RWPE1 (cell line): ENCODE results near the gene VSIG1.

Experiments
- CTCF ChIA-PET: fragments of 350-600 bp; sonication (Branson Sonifier 250); formaldehyde crosslinking; extraction: SDS; loops from one replicate; lab custom pipeline; 2021; lab: Yijun Ruan, JAX
- POLR2A ChIA-PET: fragments of 400-600 bp; formaldehyde crosslinking; extraction: SDS; loops from one replicate; lab custom pipeline; 2020; ENCODE audit warnings: antibody characterized with exemption; ENCODE audit not compliant: low non-redundant PET; lab: Yijun Ruan, JAX
- DNase-seq: peaks from one replicate; pipeline ENCODE4 v3.0.0; 2012; ENCODE audit warnings: low spot score
- H3K27ac ChIP-seq: fragments of 450-650 bp; 2 replicates; pipeline ENCODE4 v1.5.1; 2017
- TF ChIP-seq, protein P1 (sequence below): fragments of 450-650 bp; conservative IDR thresholded peaks from 2 replicates; pipeline ENCODE4 v1.5.1; 2017; ENCODE audit warnings: low read depth, mild to moderate bottlenecking

VSIG1 gene

DNA sequence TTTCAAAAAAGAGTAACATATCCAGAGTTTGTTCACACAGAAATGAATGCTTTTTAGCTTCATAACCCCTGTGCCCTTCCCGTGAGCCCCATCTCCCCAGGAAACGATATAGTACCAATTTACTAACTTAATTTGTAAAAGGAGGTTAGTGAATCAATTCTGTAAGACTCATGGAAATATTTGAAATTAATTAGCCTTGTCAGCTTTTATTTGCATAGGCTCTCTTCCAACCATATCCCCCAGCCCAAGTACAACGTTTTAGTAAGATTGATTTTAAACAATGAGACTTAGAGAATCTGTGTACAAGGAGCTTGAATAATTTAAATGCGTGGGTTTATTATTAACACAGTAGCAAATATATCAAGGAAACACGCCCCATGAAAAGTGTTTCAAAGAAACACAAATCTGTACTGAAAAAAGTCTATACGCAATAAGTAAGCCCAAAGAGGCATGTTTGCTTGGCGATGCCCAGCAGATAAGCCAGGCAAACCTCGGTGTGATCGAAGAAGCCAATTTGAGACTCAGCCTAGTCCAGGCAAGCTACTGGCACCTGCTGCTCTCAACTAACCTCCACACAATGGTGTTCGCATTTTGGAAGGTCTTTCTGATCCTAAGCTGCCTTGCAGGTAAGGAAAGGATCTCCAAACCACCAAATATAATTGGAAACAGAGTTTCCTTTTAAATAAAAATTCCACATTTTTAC lies at the start of gene VSIG1:
Gene VSIG1, plus strand, starts transcription at position 512 of the 703 bp plus-strand sequence. Its CDS starts 66 bp downstream, at position 578.
- DNase-seq: no peak
- POLR2A ChIA-PET: no interaction called here
- no peak within 1 kb of the TSS for H3K27ac ChIP-seq
- TF ChIP-seq, protein P1, sequence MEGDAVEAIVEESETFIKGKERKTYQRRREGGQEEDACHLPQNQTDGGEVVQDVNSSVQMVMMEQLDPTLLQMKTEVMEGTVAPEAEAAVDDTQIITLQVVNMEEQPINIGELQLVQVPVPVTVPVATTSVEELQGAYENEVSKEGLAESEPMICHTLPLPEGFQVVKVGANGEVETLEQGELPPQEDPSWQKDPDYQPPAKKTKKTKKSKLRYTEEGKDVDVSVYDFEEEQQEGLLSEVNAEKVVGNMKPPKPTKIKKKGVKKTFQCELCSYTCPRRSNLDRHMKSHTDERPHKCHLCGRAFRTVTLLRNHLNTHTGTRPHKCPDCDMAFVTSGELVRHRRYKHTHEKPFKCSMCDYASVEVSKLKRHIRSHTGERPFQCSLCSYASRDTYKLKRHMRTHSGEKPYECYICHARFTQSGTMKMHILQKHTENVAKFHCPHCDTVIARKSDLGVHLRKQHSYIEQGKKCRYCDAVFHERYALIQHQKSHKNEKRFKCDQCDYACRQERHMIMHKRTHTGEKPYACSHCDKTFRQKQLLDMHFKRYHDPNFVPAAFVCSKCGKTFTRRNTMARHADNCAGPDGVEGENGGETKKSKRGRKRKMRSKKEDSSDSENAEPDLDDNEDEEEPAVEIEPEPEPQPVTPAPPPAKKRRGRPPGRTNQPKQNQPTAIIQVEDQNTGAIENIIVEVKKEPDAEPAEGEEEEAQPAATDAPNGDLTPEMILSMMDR: no peak
- CTCF ChIA-PET: no interaction called here

DNA sequence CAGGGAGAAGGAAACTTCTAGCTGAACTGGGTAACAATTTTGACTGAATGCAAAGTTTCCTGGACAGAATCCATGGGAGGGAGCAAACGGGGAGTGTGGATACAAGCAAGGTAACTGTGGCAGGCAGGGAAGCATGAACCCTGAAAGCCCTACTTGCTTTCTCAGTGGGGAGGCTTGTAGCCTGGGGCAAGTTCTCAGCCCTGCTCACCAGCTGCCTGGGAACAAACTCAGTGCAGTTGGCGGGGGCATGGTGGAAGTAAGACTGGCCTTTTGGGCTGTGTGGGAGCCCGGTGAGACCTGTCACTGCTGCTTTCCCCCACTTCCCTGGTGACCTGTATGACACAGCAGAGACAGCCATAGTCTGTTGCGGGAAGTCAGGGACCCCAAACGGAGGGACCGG lies 48.7 kb upstream of the VSIG1 start:
- no peak for DNase-seq
- TF ChIP-seq, protein P1: no peak
- no peak overlapping the region for H3K27ac ChIP-seq
- ChIA-PET CTCF (no interaction called here), POLR2A (no interaction called here)

DNA sequence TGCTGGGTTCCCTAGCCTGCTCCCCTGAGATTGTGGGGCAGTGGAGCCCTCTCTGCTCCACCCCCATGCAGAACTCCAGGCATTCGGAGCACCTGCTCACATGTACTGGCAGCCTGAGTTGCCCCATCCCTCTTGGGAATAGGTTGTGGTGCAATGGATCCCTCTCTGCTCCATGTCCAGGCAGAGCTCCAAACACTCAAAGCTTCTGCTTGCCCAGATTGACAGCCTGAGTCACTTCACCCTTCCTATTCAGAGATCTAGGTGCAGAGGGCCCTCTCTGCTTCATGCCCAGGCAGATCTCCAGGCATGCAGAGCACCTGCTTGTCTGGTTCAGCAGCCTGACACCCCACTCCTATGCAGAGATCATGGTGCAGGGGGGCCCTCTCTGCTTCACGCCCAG lies 44.1 kb upstream of the VSIG1 start:
- TF ChIP-seq, protein P1: no peak
- ChIA-PET CTCF (interaction anchor here (0.6 kb wide), 1 partner anchor 980 kb away, joined by 3 read pairs; no protein-coding TSS in a partner anchor), POLR2A (no interaction called here)
- DNase-seq: peak; percentile 18
- H3K27ac ChIP-seq: peak overlapping the region; percentile 34; the same call in 1 of the 2 replicates

DNA sequence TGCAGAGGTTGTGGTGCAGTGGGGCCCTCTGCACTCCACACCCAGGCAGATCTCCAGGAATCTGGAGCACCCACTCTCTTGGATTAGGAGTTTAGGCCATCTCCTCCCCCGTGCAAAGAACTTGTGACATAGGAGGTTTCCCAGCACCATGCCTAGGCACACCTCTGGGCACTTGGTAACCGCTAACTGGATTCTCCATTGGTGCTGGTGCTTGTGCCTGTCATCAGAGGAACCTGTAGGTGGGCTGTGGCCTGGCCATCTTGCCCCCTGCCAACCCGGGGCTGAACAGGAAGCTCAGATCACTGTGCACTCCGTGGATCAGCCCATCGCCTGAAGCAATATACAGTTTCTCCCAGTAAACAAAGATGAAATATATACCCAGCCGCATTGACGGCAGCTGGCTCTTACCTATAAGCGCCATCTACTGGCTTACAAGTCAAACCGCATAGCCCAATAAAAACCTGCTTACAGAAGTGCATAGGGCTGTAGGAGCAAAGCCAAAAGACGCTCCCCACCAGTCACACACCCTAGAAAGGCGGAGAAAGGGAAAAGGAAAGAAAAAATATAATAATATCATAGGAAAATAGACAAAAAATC lies 43.5 kb upstream of the VSIG1 start:
- no peak for DNase-seq

DNA sequence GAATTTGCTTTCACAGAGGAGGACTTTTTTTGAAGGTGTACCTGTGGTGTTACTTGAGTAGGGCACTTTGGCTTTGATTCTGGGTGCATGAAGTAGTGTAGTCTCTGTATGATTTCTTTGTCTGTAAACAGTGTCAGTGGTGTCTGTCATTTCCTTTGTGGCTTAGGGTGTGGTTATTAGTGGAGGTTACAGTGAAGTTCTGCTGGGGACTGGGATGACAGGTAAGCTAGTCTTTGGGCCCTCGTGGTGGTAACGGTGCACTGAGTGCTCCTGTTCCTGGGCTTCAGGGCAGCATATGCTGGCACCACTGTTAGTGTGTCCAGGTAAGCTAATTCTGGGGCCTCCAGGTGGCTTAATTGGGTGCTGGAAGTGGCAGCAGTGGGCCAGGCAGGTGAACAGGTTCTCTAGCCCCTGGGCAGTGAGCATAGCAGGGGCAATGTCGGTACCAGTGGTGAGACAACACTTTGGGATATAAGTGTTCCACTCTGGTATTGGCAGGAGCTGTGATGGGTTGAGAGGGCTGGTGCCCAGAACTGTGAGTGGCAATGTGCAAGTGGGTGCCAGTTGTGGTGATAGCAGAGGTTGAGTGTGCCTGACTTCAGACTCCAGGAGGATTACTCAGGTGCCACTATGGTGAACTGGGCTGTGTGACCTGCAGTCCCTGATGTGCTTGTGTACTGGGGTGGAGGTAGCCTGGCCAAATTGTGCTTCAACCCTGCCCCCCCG lies 26.0 kb upstream of the VSIG1 start:
- DNase-seq: no peak
- TF ChIP-seq, protein P1: no peak
- CTCF ChIA-PET: no interaction called here

More for the DNA sequence above, 43.5 kb upstream of the VSIG1 start:
- peak overlapping the region; percentile 34; the same call in 1 of the 2 replicates for H3K27ac ChIP-seq
- ChIA-PET POLR2A (no interaction called here), CTCF (no interaction called here)
- TF ChIP-seq, protein P1: no peak

DNA sequence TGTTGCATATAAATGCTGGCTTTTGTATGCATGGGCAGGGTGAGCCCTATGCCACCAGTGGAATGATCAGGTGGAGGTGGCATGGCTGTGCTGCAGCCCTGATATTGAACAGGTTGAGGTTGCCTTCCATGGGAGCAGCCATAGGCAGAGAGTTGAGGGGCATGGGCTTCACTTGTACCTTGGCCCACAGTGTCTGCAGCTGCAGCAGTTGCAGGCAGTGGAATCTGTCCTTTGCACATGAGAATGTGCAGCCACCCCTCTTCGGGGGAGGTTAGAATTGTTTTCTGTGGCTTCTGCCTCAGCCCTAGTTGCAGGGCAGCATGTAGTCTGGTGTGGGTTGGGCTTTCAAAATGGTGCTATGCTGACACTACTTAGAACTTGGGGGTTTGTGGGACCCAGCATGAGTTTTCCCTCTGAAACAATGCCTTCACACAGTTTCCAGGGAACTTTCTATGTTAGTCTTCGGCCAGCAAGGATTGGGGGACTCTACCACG lies 25.4 kb upstream of the VSIG1 start:
- DNase-seq: no peak
- TF ChIP-seq, protein P1: no peak
- CTCF ChIA-PET: no interaction called here
- POLR2A ChIA-PET: no interaction called here
- H3K27ac ChIP-seq: no peak overlapping the region

More for the DNA sequence above, 26.0 kb upstream of the VSIG1 start:
- no peak overlapping the region for H3K27ac ChIP-seq
- POLR2A ChIA-PET: no interaction called here
